Measurements from ENCODE around the gene POLR2H. TPM values are rescaled to one million over a fixed set of nuclear protein-coding genes. Genes with fewer than 3 reads are reported as not detected.

Gene POLR2H
- total and polyA plus RNA-seq, 2 of the 4 experiments (the other 2 are of a cell fraction): 47.7 to 130 TPM

DNA sequence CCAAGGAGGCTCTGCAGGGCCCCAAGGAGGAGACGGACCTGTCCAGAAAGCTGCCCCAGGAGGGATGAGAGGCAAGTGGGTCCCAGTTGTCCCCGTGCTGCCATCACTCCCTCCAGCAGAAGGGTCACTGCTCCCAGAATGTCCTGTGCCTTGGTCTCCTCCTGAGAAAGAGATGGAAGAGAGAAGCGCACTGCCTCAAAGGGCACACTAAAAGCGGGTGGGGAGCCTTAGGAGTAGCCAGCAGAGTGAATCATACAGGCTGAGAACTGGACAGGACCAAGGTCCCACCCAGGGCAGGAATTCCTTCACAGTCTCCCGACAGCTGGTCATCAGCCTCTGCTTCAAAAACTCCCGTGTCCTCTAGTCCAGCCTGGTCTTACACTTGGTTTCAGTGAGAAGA is 11.9 kb downstream of the POLR2H start:
- H3K18ac ChIP-seq (ENCODE audit: low read depth, low read length): no peak overlapping the region
- DNase-seq (no peak), ATAC-seq (ENCODE audit: low read depth) (no peak)
- no peak for TF ChIP-seq MAZ (IDR thresholded peaks at IDR 0.05; ENCODE audit: borderline replicate concordance, low read depth, low read length)
- TF ChIP-seq POLR2A (IDR thresholded peaks at IDR 0.05; ENCODE audit: low read depth, low read length): no peak
- no peak for TF ChIP-seq FOS (IDR thresholded peaks at IDR 0.05; ENCODE audit: low read depth, low read length)
- no peak for TF ChIP-seq ELK1 (IDR thresholded peaks at IDR 0.05; ENCODE audit: borderline replicate concordance, low read depth, low read length)
- no peak for TF ChIP-seq RFX5 (IDR thresholded peaks at IDR 0.05; ENCODE audit: low read depth, low read length)
- TF ChIP-seq CTCF (conservative IDR thresholded peaks at IDR 0.05; ENCODE audit: low read depth, low read length): no peak
- no peak for TF ChIP-seq CEBPB (IDR thresholded peaks at IDR 0.05; ENCODE audit: low read depth, low read length)
- TF ChIP-seq NFE2L2 (IDR thresholded peaks at IDR 0.05; ENCODE audit: low read depth, low read length): no peak
- TF ChIP-seq RCOR1 (IDR thresholded peaks at IDR 0.05; ENCODE audit: insufficient replicate concordance, low read length): no peak
- no peak for TF ChIP-seq MXI1 (IDR thresholded peaks at IDR 0.05; ENCODE audit: borderline replicate concordance, low read depth, low read length)
- no peak for TF ChIP-seq CHD1 (IDR thresholded peaks at IDR 0.05; ENCODE audit: low read depth, low read length)
- TF ChIP-seq MAFK (IDR thresholded peaks at IDR 0.05; ENCODE audit: low read depth, low read length): no peak
- TF ChIP-seq USF2 (IDR thresholded peaks at IDR 0.05; ENCODE audit: low read depth, low read length): no peak
- no peak for TF ChIP-seq BHLHE40 (IDR thresholded peaks at IDR 0.05; ENCODE audit: low read depth, low read length)
- no peak for TF ChIP-seq SMC3 (IDR thresholded peaks at IDR 0.05; ENCODE audit: low read depth, low read length)
- TF ChIP-seq RAD21 (IDR thresholded peaks at IDR 0.05; ENCODE audit: low read length): no peak
- H3K4me1 ChIP-seq (ENCODE audit: control insufficient read depth, insufficient read depth, low read length): 0 out of 2 replicates have a peak, but pooled peaks cover 4% of the 10 kb centered on the region
- no peak overlapping the region for H3K9ac ChIP-seq (ENCODE audit: low read depth, low read length)
- no peak overlapping the region for H3K23ac ChIP-seq (ENCODE audit: low read depth, low read length)
- H2BK120ac ChIP-seq (ENCODE audit: low read depth, low read length): no peak overlapping the region
- H2AK5ac ChIP-seq (ENCODE audit: low read depth, low read length): no peak overlapping the region
- no peak overlapping the region for H3K4me3 ChIP-seq (ENCODE audit: insufficient read depth, low read depth, low read length)
- H3K4ac ChIP-seq (ENCODE audit: low read depth, low read length): no peak overlapping the region
- H4K20me1 ChIP-seq (ENCODE audit: insufficient read depth, low read length): peaks cover 5% of the 10 kb centered on the region; the same call in 1 of the 2 replicates
- intact Hi-C loops (cut with micrococcal nuclease): loop anchor here (5.0 kb wide), 2 partner anchors 404 to 429 kb away; no protein-coding TSS in a partner anchor
- H3K9me3 ChIP-seq (ENCODE audit: control insufficient read depth, insufficient read depth, low read length): no peaks in the 10 kb centered on the region
- peaks cover 43% of the 10 kb centered on the region for H3K27me3 ChIP-seq (ENCODE audit: control insufficient read depth, insufficient read depth, low read length)
- H2AK9ac ChIP-seq (replicated peaks; ENCODE audit: low read depth, low read length, poor library complexity): no peak overlapping the region
- no peak overlapping the region for H4K5ac ChIP-seq (ENCODE audit: low read depth, low read length)
- no peak overlapping the region for H4K8ac ChIP-seq (ENCODE audit: low read depth in 2 of 2, low read length in 2 of 2)
- H3K79me1 ChIP-seq (ENCODE audit: low read depth in 1 of 2, low read length in 2 of 2): no peaks in the 10 kb centered on the region
- H4K91ac ChIP-seq (ENCODE audit: insufficient read depth, low read depth, low read length): no peak overlapping the region
- no peak overlapping the region for H2BK5ac ChIP-seq (ENCODE audit: low read depth, low read length, poor library complexity, severe bottlenecking)
- ChIA-PET POLR2A (ENCODE audit: unreplicated experiment) (no interaction called here), CTCF (no interaction called here)
- H2BK15ac ChIP-seq (ENCODE audit: low read depth, low read length): no peak overlapping the region
- no peak overlapping the region for H2AFZ ChIP-seq (replicated peaks; ENCODE audit: low read length, poor library complexity)
- dilution Hi-C loops (cut with HindIII; ENCODE audit: low sequenced_read_pairs, unreplicated experiment): loop anchor here (25.0 kb wide), 1 partner anchor 164 kb away; no protein-coding TSS in a partner anchor
- H3K9me1 ChIP-seq (ENCODE audit: insufficient read depth, low read length): no peaks in the 10 kb centered on the region
- no peak overlapping the region for H3K27ac ChIP-seq (ENCODE audit: insufficient read depth, low read length)
- WGBS, 2 experiments (ENCODE audit: extremely low coverage in 2 of 2, insufficient read length in 1 of 2): 69% methylated on average over 3 of the region's 6 CpGs; no CpG with 5 or more reads in 1 of the 2 experiments
- no peak overlapping the region for H3K4me2 ChIP-seq (ENCODE audit: low read depth, low read length)
- H3K56ac ChIP-seq (ENCODE audit: extremely low read depth, insufficient read depth, low read length): no peak overlapping the region
- BruUV-seq (replicated peaks): no TSS peak
- no peak overlapping the region for H2BK20ac ChIP-seq (ENCODE audit: low read depth, low read length)
- H3K36me3 ChIP-seq (ENCODE audit: control insufficient read depth, insufficient read depth, low read length): peaks cover 3% of the 10 kb centered on the region
- in situ Hi-C loops (cut with MboI; ENCODE audit: low sequenced_read_pairs): loop anchor here (5.0 to 10.0 kb wide), 3 partner anchors 159 to 431 kb away; no protein-coding TSS in a partner anchor
- no peak overlapping the region for H3K14ac ChIP-seq (replicated peaks; ENCODE audit: low read depth, low read length)

Measured in IMR-90 (cell line).